GM19438 (cell line): ENCODE results near the gene ANXA3.

ENCODE experiments used
- ATAC-seq: cut with Tn5 transposase; IDR thresholded peaks from one replicate; pipeline ENCODE4 v1.9.1; 2021; ENCODE audit warnings: low read depth; ENCODE audit not compliant: unreplicated experiment

ANXA3 gene

DNA sequence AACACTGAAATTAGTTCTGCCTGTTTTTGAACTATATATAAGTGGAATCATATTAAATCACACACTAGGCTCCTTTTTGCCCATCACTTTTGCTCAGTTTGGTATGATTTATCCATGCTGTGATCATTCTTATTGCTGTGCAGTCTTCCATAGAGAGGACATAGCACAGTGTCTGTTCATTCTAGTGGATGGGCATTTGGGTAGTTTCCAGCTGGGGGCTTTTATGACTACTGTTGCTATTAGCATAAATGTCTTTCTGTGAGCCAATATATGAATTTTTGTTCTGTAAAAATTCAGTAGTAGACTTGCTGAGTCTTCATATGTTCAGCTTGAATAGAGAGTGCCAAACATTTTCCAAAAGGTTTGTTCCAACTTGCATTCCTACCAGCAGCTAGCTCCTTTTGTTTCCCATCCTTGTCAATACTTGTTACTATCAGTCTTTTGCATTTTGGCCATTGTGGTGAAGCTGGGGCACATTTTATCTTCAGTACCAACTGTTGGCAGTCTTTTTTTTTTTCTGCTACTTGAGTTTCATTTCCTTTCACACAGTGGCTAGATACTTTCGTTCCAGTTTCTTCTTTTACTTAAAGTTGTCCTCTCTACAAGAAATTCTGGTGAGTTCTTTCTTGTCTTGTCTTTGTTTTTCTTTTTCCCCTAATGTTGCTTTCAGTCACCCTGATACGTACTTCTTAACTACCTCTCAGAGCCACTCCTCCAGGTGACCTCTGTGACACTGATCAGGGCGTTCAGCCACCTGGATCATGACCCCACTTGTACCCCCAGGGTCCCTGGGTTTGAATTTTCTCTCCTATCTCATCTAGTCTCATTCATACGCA, 87.0 kb downstream of the ANXA3 start:
- ATAC-seq = peak; percentile 74

DNA sequence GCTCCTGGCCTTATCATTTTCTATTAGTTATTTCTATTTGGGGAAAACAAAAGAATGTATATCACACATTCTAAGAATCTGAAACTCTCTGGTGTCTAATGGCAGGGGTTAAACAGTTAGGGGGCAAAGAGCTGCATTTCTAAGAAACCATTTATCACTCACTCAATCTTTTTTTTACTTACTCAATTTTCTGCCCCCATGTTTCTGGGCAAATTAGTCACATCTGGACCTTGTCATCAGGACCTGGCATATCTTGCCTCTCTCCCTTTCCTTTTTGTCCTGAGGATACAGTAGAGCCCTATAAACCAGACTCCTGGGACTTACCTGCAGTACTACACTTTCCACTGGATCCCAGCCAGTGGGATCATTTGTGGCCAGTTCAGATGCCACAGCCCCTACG, 89.1 kb downstream of the ANXA3 start:
- ATAC-seq = no peak

DNA sequence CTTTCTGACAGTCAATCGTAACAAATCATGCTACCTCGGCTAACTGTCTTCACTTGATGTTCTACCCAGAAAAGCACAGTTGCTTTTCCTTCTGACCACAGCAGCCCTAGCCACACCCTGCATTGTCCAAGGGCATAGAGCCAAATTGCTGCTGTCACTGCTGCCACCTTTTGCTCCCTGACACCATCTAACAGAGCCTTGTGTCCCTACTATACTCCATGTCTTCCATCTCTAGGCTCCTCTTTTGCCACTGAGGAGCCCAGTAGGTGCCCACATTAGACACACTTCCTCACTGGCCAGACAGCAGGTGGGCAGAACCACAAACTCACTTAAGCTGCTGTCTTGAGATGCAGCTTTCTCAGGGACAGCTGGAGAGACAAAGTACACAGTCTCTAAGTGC, 91.4 kb downstream of the ANXA3 start:
- no peak for ATAC-seq

DNA sequence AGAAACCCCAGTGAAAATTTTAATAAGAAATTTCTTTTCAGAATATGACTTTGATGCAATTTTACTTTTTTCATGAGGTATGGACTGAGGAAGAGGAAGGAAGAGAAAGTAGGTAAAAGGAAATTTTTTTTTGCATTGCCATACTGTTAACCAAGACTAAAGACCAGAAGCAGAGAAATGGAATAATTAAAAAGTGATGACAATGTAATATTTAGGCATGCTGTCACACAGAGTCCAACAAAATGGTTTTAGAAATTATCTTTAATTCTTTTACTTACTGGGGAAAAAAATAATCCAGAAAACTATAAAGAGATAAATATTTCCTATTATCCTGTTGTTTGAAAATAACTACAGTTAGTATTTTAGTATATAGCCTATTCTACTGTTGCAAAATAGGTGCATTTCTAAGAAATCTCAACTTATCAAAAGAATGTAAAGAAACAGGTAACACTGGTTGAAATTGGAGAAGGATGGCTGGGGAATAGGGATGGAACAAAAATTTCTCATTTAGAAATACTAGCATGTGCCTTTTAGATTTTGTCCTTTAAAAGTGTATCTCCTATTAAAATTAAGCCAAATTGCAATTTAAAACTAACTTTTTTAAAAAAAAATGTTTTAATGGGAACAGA, 92.6 kb downstream of the ANXA3 start:
- no peak for ATAC-seq

DNA sequence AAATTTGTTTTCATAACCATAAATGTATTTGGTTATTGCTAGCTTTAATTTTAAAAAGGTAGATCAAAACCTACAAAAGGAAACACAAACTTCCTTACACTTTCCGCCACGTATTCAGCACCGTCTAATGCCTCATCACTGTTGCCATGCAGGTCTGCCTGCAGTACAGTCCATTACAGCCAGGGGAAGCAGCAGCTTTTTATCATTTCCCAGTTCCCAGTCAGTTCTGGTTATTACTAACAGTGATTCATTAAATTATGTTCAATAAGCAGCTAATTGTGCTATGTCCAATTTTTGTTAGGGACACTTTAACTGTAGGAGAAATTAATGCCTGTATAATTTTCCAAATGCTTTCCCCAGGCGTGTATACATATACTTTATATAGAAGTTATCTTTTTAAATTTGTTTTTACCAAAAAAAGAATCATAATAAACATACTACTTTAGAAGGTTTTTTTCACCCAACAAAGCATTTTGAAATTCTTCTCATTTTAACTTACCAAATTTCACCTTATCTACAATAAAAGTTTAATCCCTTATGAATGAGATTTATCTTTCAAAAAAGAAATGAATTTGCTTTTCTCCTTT, 93.3 kb downstream of the ANXA3 start:
- ATAC-seq = peak; percentile 66

DNA sequence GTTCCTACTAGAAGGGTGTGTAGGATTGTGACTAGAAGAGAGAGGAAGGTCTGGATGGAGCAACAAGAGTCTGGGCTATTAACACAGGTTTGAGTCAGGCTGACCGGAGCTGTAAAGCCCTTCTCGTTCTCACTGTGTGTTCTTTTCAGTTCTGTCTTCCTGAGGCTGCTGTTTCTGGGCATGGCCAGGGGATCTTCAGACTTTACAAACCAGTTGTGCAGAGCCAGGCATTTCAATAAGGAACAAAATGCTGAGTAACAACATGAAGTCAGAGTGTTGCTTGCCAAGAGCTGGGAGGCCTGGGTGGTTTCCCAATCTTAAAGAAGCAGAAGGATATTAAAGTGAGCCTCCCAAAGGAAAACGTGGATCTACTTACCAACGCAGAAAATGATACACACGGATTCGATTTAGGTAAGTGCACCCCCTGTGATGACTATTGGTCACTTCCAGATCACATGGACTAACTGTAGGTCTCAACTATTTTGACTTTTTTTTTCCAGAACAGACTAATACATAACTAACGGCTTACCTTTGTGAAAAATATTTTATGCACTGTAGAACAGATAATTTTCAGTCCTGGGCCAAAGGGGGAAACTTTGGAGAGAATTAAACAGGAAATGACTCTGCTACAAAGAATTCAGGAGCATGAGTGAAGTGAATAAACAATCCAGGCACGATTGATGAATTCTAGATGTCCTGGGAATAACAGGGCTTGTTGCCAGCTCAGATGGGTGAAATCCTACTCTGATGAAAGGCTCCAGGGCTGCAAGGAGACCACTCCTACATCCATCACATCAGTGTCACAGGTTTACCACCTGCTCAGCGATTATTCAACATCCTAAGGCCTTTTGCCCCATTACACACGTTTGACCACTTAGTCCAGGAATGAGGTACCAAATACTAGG, 94.5 kb downstream of the ANXA3 start:
- no peak for ATAC-seq

DNA sequence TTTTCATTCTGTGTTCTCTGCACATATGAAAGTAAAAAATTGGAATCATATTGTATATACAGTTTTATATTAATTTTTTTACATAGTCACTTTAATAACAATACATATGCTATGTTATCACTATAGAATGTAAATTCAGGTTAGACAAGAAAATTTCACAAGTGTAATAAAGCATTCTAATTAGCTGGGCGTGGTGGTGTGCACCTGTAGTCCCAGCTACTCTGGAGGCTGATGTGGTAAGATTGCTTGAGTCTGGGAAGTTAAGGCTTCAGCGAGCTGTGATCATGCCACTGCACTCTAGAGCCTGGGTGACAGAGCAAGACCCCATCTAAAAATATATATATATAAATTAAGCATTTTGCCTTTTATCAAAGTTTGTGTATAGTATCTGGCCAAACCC, 95.7 kb downstream of the ANXA3 start:
- ATAC-seq = no peak

DNA sequence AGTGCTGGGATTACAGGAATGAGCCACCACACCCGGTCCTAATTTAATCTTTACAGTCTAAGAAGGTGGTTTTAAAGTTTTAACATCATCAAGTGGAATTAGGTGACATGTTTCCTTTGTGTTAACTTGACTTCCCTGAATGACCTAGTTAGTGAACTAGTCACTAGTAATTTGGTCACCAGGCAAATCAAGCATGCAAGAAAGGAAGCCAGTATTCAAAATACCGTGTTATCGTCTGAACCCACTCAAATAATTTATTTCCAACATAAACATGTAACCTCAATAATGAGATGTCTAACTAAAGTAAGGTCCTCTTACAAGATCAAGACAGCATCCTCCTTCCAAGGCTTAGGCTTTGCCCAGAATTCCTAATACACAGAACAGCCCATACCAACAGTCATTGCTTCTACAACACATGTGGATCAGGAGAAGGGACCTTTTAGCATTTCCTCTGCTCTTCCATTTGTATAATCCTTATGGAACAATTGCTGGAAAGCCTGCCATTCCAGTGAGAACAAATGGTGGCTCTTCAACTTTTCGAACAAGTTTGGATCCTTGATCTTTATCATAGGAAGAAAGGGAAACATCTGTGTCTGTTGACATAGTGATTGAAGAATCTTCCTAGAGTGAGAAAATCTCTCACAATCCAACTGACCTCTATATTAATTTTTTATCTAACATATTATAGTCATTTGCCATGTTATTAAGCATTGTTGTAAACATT, 97.2 kb downstream of the ANXA3 start:
- no peak for ATAC-seq

DNA sequence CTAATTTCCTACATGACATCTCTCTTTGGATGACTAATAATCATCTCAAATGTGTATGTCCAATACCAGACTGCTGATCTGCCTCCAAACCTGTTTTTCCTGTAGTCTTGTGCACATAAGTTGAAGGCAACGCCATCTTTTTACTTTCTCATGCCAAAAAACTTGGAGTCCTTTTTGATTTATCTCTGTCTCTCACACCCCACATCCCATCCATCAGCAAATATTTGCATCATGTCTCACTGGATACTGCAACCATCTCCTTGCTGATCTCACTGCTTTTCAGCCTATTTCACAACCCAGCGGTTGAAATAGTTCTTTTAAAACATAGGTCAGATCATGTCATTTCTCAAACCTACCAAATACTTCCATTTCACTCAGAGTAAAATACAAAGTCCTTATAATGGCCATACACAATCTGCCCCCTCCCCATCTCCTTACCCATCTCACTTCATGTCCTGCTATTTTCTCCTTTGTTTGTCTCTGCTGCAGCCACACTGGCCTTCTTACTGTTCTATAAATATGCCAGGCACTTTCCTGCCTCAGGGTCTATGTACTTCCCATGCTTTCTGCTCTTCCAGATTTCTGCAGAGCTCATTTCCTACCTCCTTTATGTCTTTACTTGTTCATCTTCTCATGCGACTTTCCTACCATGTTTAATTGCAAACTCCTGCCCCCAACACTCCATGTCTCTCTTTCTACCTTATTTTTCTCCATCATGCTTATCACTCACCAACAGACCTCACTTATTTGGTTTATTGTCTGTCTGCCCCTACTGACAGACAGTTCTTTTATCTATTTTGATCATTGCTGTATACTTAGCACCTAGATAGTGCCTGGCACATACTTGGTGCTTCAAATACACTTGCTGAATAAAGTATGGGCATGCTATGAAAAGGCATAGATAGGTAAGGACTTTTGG, 98.8 kb downstream of the ANXA3 start:
- ATAC-seq = no peak

DNA sequence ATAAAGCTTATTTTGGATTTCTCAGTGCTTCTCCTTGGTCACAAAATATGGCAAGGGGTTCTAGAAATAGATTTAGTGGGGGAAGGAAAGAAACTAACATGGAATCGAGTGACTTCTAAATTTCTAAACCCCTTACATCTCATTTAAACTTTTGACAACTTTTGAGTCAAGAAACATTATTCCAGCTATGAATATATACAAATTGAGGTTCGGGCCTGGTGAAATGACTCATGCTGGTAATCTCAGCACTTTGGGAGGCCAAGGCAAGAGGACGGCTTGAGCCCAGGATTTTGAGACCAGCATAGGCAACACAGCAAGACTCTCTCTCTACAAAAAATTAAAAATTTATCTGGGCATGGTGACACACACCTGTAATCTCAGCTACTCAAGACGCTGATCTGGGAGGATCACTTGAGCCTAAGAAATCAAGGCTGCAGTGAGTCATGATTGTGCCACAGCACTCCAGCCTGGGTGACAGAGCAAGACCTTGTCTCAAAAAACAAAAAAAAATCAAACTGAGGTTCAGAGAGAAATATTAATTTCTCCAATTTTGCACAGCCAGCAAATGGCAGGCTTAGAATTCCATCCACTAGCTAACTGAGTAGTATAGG, 99.8 kb downstream of the ANXA3 start:
- no peak for ATAC-seq

DNA sequence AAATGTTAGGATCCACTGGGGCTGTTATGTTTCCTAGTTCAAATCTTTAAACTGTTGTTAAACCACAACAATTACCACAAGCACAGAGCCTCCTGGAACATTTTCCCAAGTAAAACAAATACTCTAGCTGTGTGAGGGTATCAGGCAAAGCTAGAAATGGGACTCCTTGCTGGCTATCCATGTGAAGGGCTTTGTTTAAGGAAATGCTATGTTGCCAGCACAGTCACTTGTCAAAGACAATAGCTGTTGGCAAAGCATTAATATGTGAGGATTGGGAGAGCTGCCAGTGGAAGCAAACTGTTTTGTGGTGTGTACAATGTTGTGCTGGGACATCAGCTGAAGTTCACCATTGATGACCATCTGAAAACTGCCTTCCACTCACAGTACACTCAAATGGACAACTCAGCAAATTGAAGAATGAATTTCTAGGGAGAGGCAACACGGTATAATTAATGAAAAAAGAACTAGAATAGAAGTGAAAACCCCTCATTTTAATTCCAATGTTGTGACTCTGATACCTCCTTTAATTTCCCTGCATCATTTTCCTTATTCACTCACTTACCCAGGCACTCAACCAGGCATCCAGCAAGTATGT, 100.8 kb downstream of the ANXA3 start:
- ATAC-seq = no peak

DNA sequence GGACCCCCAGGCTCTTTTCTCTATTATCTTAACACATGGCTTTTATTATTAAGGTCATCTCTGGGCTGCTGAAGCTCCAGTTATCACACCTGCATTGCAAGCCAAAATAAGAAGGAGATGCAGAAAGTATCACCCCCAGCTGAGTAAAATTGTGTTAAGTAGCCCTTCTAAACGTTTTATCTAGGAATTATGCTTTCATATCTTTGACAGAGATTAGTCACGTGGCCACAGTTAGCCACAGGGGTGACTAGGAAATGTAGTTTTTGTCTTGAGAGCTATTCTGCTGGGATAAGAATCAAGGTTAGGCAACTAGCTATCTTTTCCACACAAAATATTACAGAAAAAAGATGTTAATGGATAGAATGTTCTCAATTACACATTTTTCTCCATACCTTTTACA, 102.1 kb downstream of the ANXA3 start:
- ATAC-seq = no peak

DNA sequence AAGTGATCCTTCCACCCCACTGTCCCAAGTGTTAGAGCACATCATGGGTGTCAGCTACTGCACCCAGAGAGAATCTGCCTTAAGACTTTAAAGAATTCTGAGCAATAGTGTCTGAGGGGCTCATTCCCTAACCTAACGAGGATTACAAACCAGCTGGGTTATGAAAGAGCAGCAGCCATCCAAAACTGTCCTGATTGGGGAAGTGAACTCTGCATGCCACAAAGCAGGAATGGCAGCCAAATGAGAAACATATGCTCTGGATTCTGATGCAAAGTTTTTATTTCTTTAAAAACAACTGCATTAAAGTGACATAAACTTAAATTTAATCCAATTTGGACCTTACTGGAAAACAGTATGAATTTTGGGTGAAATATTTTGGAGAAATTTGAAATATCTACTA, 103.2 kb downstream of the ANXA3 start:
- no peak for ATAC-seq

DNA sequence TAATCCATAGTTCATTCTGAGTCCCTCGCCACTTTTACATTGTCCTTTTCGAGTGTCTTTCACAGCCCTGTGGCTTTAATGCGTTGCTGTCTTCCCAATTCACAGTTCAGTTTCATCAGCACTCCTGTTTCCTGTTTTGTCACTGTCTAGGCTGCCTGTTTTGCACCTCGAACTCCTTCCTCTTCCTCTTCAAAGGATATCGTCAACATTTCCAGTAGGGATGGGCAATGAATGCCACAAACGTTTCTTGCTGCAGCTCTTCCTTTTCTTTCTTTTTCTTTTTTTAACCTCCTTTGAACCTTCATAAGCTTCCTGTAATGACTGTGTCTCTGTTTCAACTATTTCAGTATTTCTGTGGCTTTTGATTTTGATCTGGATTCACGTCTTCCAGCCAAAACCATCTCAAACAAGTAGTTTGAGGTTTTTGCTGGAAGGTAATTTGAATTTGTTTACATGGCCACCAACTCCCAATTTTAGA, 105.4 kb downstream of the ANXA3 start:
- ATAC-seq = no peak

DNA sequence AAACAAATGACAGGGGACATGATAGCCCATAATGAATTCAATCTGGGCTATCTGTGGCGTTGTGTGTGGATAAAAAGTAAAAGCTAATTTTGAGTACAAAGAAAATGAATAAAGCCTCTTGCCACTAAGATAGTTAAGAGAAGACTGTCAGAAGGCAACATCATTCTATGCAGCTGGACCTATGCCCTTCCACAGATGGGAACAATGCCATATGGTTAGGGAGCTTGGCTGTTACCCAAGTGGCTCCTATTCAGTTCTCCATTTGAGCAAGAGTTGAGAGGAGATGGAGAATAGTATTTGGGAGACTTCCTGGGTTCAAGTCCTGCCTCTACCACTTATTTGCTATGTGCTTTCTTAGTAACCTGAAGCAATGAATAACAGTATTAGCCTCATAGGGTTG, 107.7 kb downstream of the ANXA3 start:
- ATAC-seq = no peak

DNA sequence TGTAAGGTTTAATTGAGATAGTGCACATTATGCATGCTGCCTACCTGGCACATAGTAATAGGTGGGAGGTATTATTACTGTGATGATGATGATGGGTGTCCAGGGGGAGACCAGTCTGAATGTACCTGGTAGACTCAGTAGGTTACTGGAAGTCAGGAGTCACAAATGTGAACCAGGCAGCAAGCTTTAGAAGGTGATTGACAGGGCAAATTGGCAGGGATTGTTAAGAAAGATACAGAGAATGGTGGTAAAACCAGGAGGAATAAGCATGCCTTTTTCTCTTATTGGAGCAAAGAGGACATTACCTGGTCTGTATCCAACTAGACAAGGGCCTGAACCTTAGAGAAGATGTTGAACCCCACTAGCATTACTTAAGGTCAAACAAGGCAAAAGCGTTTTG, 108.1 kb downstream of the ANXA3 start:
- no peak for ATAC-seq
